K562 (cell line): ENCODE results near the gene SON. TPM values are rescaled to one million over a fixed set of nuclear protein-coding genes. Genes with fewer than 3 reads are reported as not detected.
A peak's percentile ranks its signal among the peaks of the same experiment; 100 is the strongest.

Source experiments
- ATAC-seq: fragments of 200-7000 bp; cut with Tn5 transposase; 3 replicates; pipeline ENCODE4 v1.9.1; 2020; ENCODE audit warnings: moderate library complexity
- BruUV-seq: library from RNA; stranded (reverse); fragments of 400-500 nt; replicated peaks from 2 replicates; lab custom pipeline; 2021; lab: Mats Ljungman, UMichigan
- CTCF ChIA-PET: fragments of 300-600 bp; formaldehyde crosslinking; extraction: SDS; loops from one replicate; lab custom pipeline; 2021; ENCODE audit warnings: low intra/inter-chr PET ratio; lab: Yijun Ruan, JAX
- POLR2A ChIA-PET: fragments of 300-600, 350-650 bp; sonication (Branson Sonifier 250); formaldehyde crosslinking; extraction: SDS; loops from one replicate; lab custom pipeline; 2021; ENCODE audit warnings: antibody characterized with exemption, inconsistent platforms; lab: Yijun Ruan, JAX
- DNase-seq, 4 experiments: peaks; one replicate each; pipeline versions ENCODE4 v3.0.0 to v3.0.0-alpha.2; 2011 to 2018; ENCODE audit warnings: low spot score in 3 of 4, mixed read lengths in 3 of 4; ENCODE audit errors: extremely low read depth in 1 of 4
- FAIRE-seq: peaks from 2 replicates; lab custom pipeline; 2011; peaks lifted over from hg19 to GRCh38; lab: Jason Lieb, UNC
- H2AFZ ChIP-seq: 2 replicates; pipeline ENCODE4 v1.6.0; 2011; ENCODE audit warnings: low read depth, low read length, control low read depth, inconsistent platforms
- H3K27ac ChIP-seq: fragments of 200-600 bp; 3 replicates; pipeline ENCODE4 v1.8.0; 2011; ENCODE audit warnings: low read depth, mild to moderate bottlenecking, control low read depth, inconsistent platforms, low read length, moderate library complexity, mixed read lengths; ENCODE audit errors: extremely low read depth
- H3K27me3 ChIP-seq, 2 experiments: fragments of 300-600 bp in 1 of 2; 2 replicates in 1 of 2; 3 replicates in 1 of 2; pipeline versions ENCODE4 v1.6.0 to v1.8.0; 2011; ENCODE audit warnings: inconsistent platforms in 2 of 2, low read length in 2 of 2, mild to moderate bottlenecking in 1 of 2, mixed read lengths in 1 of 2, moderate library complexity in 1 of 2; ENCODE audit not compliant: control insufficient read depth in 2 of 2, insufficient read depth in 2 of 2
- H3K36me3 ChIP-seq: fragments of 300-600 bp; 3 replicates; pipeline ENCODE4 v1.8.0; 2011; ENCODE audit warnings: mild to moderate bottlenecking, low read length, inconsistent platforms; ENCODE audit not compliant: control insufficient read depth, insufficient read depth
- H3K4me1 ChIP-seq, 2 experiments: fragments of 200-600 bp in 1 of 2; replicated peaks in 1 of 2; 2 replicates in 1 of 2; 3 replicates in 1 of 2; pipeline versions ENCODE4 v1.5.1 to v1.8.0; 2011; ENCODE audit warnings: inconsistent platforms in 2 of 2, low read length in 2 of 2, mild to moderate bottlenecking in 1 of 2, mixed read lengths in 1 of 2, moderate library complexity in 1 of 2; ENCODE audit not compliant: control insufficient read depth in 2 of 2, insufficient read depth in 2 of 2
- H3K4me2 ChIP-seq: 2 replicates; pipeline ENCODE4 v1.6.1; 2011; ENCODE audit warnings: low read length, control low read depth, inconsistent platforms, mixed read lengths; ENCODE audit not compliant: insufficient read depth
- H3K4me3 ChIP-seq: fragments of 200-600 bp; sonication (generic), shearing (Covaris generic); 2 replicates; pipeline ENCODE4 v1.5.1; 2016; ENCODE audit warnings: control low read depth, inconsistent platforms
- H3K79me2 ChIP-seq: fragments of 200-600 bp; 3 replicates; pipeline ENCODE4 v1.8.0; 2011; ENCODE audit warnings: low read length, inconsistent platforms; ENCODE audit not compliant: control insufficient read depth, insufficient read depth
- H3K9ac ChIP-seq, 2 experiments: 2 replicates each; pipeline versions ENCODE4 v1.6.0 to v1.6.1; 2011; ENCODE audit warnings: low read depth in 2 of 2, low read length in 2 of 2, control low read depth in 1 of 2, inconsistent platforms in 1 of 2, mild to moderate bottlenecking in 1 of 2, mixed read lengths in 1 of 2; ENCODE audit not compliant: insufficient read depth in 1 of 2
- H3K9me1 ChIP-seq: one replicate; pipeline ENCODE4 v1.6.0; 2011; ENCODE audit warnings: inconsistent platforms, mild to moderate bottlenecking, low read length, moderate library complexity; ENCODE audit not compliant: control insufficient read depth, insufficient read depth
- H3K9me3 ChIP-seq: replicated peaks from 2 replicates; pipeline ENCODE4 v1.5.1; 2011; ENCODE audit warnings: low read depth, low read length, inconsistent platforms; ENCODE audit not compliant: control insufficient read depth, insufficient read depth
- H4K20me1 ChIP-seq: replicated peaks from 2 replicates; pipeline ENCODE4 v1.6.1; 2011; ENCODE audit warnings: low read length, inconsistent platforms, mixed read lengths; ENCODE audit not compliant: control insufficient read depth, insufficient read depth
- ESRRA ChIP-seq: fragments of 450-650 bp; IDR thresholded peaks from 2 replicates; pipeline ENCODE4 v1.6.1; 2014; ENCODE audit warnings: low read depth, mild to moderate bottlenecking, moderate library complexity, borderline replicate concordance
- KLF6 ChIP-seq: fragments of 250-450 bp; sonication (Bioruptor Pico); IDR thresholded peaks from 2 replicates; pipeline ENCODE4 v1.4.0; 2020; ENCODE audit warnings: mild to moderate bottlenecking, moderate library complexity, borderline replicate concordance
- POLR2G ChIP-seq: fragments of 200-400 bp; formaldehyde crosslinking; IDR thresholded peaks from 2 replicates; pipeline ENCODE4 v1.6.1; 2017; ENCODE audit warnings: low read depth, mild to moderate bottlenecking, antibody characterized with exemption, low read length, moderate library complexity
- RBM39 ChIP-seq: fragments of 200-400 bp; formaldehyde crosslinking; optimal IDR thresholded peaks from 2 replicates; pipeline ENCODE3; 2018; ENCODE audit warnings: low read depth, low read length
- SAFB2 ChIP-seq: fragments of 200-400 bp; formaldehyde crosslinking; IDR thresholded peaks from 2 replicates; pipeline ENCODE4 v1.6.1; 2018; ENCODE audit warnings: borderline replicate concordance, low read length, low read depth, moderate library complexity; ENCODE audit not compliant: severe bottlenecking
- TCF7L2 ChIP-seq: fragments of 150-350 bp; IDR thresholded peaks from 2 replicates; pipeline ENCODE4 v1.6.1; 2016; ENCODE audit warnings: low read depth, mild to moderate bottlenecking, low read length, moderate library complexity
- YY1 ChIP-seq, 3 experiments: IDR thresholded peaks; 2 replicates each; pipeline ENCODE4 v1.6.1; 2011; ENCODE audit warnings: low read length in 2 of 3, mild to moderate bottlenecking in 2 of 3, moderate library complexity in 2 of 3, borderline replicate concordance in 1 of 3, control low read depth in 1 of 3, low read depth in 1 of 3; ENCODE audit not compliant: insufficient read depth in 3 of 3, insufficient replicate concordance in 2 of 3, control insufficient read depth in 1 of 3, insufficient read length in 1 of 3; ENCODE audit errors: extremely low read depth in 1 of 3
- ZNF282 ChIP-seq: sonication (generic); formaldehyde crosslinking; IDR thresholded peaks from 2 replicates; pipeline ENCODE4 v1.8.1; 2023; ENCODE audit warnings: missing genetic modification reagents
- WGBS: fragments of 100-300 bp; shearing (Covaris generic); methylation state at CpG from one replicate; pipeline ENCODE4 v1.1.6; 2016; ENCODE audit warnings: low coverage, mixed read lengths; ENCODE audit not compliant: insufficient coverage; ENCODE audit errors: missing lambda C conversion rate; 5-methylcytosine and 5-hydroxymethylcytosine counted together
- in situ Hi-C: fragments of 300-500 bp; cut with MboI; formaldehyde crosslinking; loops from 4 replicates; pipeline ENCODE4 v1.15.0; 2018; ENCODE audit warnings: inconsistent platforms, mixed read lengths
- intact Hi-C: fragments of 100-400 bp; cut with micrococcal nuclease; formaldehyde crosslinking; loops from 2 replicates; pipeline ENCODE4 v1.14.2; 2022
- polyA plus RNA-seq, 8 experiments: library from polyadenylated mRNA; depleted of rRNA in 4 of 8; stranded (reverse) in 5 of 8; unstranded in 3 of 8; fragments of >200 nt; fragmentation: Nextera tagmentation in 2 of 8; fragmentation: Illumina TruSeq in 1 of 8; extraction: Ambion mirVana in 2 of 8; extraction: Trizol in 1 of 8; gene quantifications; 2 replicates each; pipeline versions ENCODE4 v1.2.1 to v1.2.3, GENCODE V29; 2011 to 2014; ENCODE audit warnings: inconsistent platforms in 1 of 8, missing spikeins in 1 of 8
- total RNA-seq, 7 experiments: library from RNA; depleted of rRNA in 6 of 7; stranded (reverse); fragments of >200 nt in 6 of 7; fragmentation: Illumina TruSeq in 2 of 7; extraction: Trizol in 2 of 7; gene quantifications; 2 replicates each; pipeline versions ENCODE4 v1.2.1 to v1.2.3, GENCODE V29; 2011 to 2021; ENCODE audit warnings: low replicate concordance in 1 of 7

SON gene
- total and polyA plus RNA-seq, 9 of the 15 experiments (the other 6 are each of a cell fraction or from before 2014, with no cell fraction given): 105 to 742 (median 187) TPM

- H3K4me3 ChIP-seq: no peak overlapping the region
- FAIRE-seq (no peak), ATAC-seq (peak; percentile 12)
- no peak overlapping the region for H2AFZ ChIP-seq
- no peaks in the 10 kb centered on the region for H3K9me1 ChIP-seq
- ChIA-PET CTCF (no interaction called here), POLR2A (interaction anchor here (1.3 to 10.6 kb wide), 3 partner anchors 9 to 29 kb away, joined by 3 to 130 read pairs (median 99); partner anchors contain the start of genes GART and SON)
- H3K4me2 ChIP-seq: no peak overlapping the region
- peaks cover 31% of the 10 kb centered on the region for H3K9me3 ChIP-seq
- in situ Hi-C loops: no loop called here
- intact Hi-C loops: no loop called here
- WGBS: 98% methylated on average over 12 of the region's 12 CpGs
- H3K36me3 ChIP-seq: peaks cover 97% of the 10 kb centered on the region
- peaks cover 0 to 9% of the 10 kb centered on the region in 2 experiments; a peak in 1 of 5 replicates for H3K4me1 ChIP-seq
- BruUV-seq: no TSS peak
- peaks cover 97% of the 10 kb centered on the region for H3K79me2 ChIP-seq
- no peaks in the 10 kb centered on the region for H3K27me3 ChIP-seq
- no peak overlapping the region for H3K9ac ChIP-seq
- TF ChIP-seq ESRRA (no peak), POLR2G (peak; percentile 39; the same call in 1 of the 2 replicates), RBM39 (no peak), KLF6 (CRISPR knock-in tag) (no peak), YY1 (IDR thresholded peaks at IDR 0.05; ENCODE audit: borderline replicate concordance in 1 of 3, control insufficient read depth in 1 of 3, extremely low read depth in 1 of 3, insufficient read depth in 3 of 3, insufficient read length in 1 of 3, insufficient replicate concordance in 2 of 3, low read depth in 1 of 3, low read length in 2 of 3) (peak in 1 of 3 experiments; percentile 10), ZNF282 (CRISPR knock-in tag) (no peak), TCF7L2 (no peak), SAFB2 (no peak)
- TF ChIP-seq, all 486 proteins: peak for 2
- H4K20me1 ChIP-seq: 0 out of 2 replicates have a peak, but pooled peaks cover 4% of the 10 kb centered on the region
- no peak for DNase-seq
- no peak overlapping the region for H3K27ac ChIP-seq
Observed at GRCh38 chr21:33552999-33553598, 10.3 kb downstream of the SON start.
